ENCODE measurements around the gene TAF6L. TPM values are rescaled to one million over a fixed set of nuclear protein-coding genes. Genes with fewer than 3 reads are reported as not detected.
"Not testable (repeated sequence)": the region's sequence is repeated elsewhere in the genome, so short reads cannot be mapped to it uniquely, and the experiment has no call there.

The TAF6L gene

GRCh38 chr11:62816557-62816956, 45.4 kb downstream of the TAF6L start:
- peaks cover 28% of the 10 kb centered on the region for H3K36me3 ChIP-seq (ENCODE audit: insufficient read depth, low read length)

GRCh38 chr11:62817129-62817528, 45.9 kb downstream of the TAF6L start:
- no peaks in the 10 kb centered on the region for H3K4me1 ChIP-seq (ENCODE audit: control insufficient read depth, insufficient read depth, low read length)
- no peaks in the 10 kb centered on the region for H3K27me3 ChIP-seq (ENCODE audit: control insufficient read depth, insufficient read depth, low read length)
- H3K9me3 ChIP-seq (replicated peaks; ENCODE audit: low read length): no peaks in the 10 kb centered on the region
- peaks cover 29% of the 10 kb centered on the region for H3K36me3 ChIP-seq (ENCODE audit: insufficient read depth, low read length)
- H3K9ac ChIP-seq (ENCODE audit: low read depth, low read length): no peak overlapping the region
- H3K4me2 ChIP-seq (ENCODE audit: low read length): no peak overlapping the region
- H3K4me3 ChIP-seq (ENCODE audit: low read length): no peak overlapping the region

More at GRCh38 chr11:62816557-62816956, 45.4 kb downstream of the TAF6L start:
- Histone ChIP-seq H3K4me3 (ENCODE audit: low read length) (no peak overlapping the region), H3K9me3 (replicated peaks; ENCODE audit: low read length) (no peaks in the 10 kb centered on the region), H3K9ac (ENCODE audit: low read depth, low read length) (no peak overlapping the region), H3K27me3 (ENCODE audit: control insufficient read depth, insufficient read depth, low read length) (no peaks in the 10 kb centered on the region), H3K4me2 (ENCODE audit: low read length) (no peak overlapping the region), H3K4me1 (ENCODE audit: control insufficient read depth, insufficient read depth, low read length) (no peaks in the 10 kb centered on the region)

GRCh38 chr11:62823677-62824076, 52.5 kb downstream of the TAF6L start:
- H3K36me3 ChIP-seq (ENCODE audit: insufficient read depth, low read length): peaks cover 68% of the 10 kb centered on the region
- no peaks in the 10 kb centered on the region for H3K27me3 ChIP-seq (ENCODE audit: control insufficient read depth, insufficient read depth, low read length)
- H3K4me1 ChIP-seq (ENCODE audit: control insufficient read depth, insufficient read depth, low read length): no peaks in the 10 kb centered on the region
- no peak overlapping the region for H3K4me2 ChIP-seq (ENCODE audit: low read length)
- H3K9ac ChIP-seq (ENCODE audit: low read depth, low read length): no peak overlapping the region
- no peak overlapping the region for H3K4me3 ChIP-seq (ENCODE audit: low read length)
- H3K9me3 ChIP-seq (replicated peaks; ENCODE audit: low read length): no peaks in the 10 kb centered on the region

GRCh38 chr11:62828130-62828529, 56.9 kb downstream of the TAF6L start:
- not testable (repeated sequence) for H3K4me2 ChIP-seq (ENCODE audit: low read length); H3K9me3 ChIP-seq (replicated peaks; ENCODE audit: low read length); H3K4me3 ChIP-seq (ENCODE audit: low read length); H3K27me3 ChIP-seq (ENCODE audit: control insufficient read depth, insufficient read depth, low read length); H3K9ac ChIP-seq (ENCODE audit: low read depth, low read length)
- Histone ChIP-seq H3K4me1 (ENCODE audit: control insufficient read depth, insufficient read depth, low read length) (peaks cover 13% of the 10 kb centered on the region), H3K36me3 (ENCODE audit: insufficient read depth, low read length) (peaks cover 46% of the 10 kb centered on the region)

- Histone ChIP-seq H3K9ac (ENCODE audit: low read depth, low read length) (peak overlapping the region; percentile 95), H3K4me1 (ENCODE audit: control insufficient read depth, insufficient read depth, low read length) (peaks cover 20% of the 10 kb centered on the region), H3K9me3 (replicated peaks; ENCODE audit: low read length) (no peaks in the 10 kb centered on the region), H3K4me3 (ENCODE audit: low read length) (peak overlapping the region; percentile 94), H3K27me3 (ENCODE audit: control insufficient read depth, insufficient read depth, low read length) (no peaks in the 10 kb centered on the region), H3K36me3 (ENCODE audit: insufficient read depth, low read length) (peaks cover 40% of the 10 kb centered on the region), H3K4me2 (ENCODE audit: low read length) (peak overlapping the region; percentile 96)
Measured at GRCh38 chr11:62830904-62831519, 59.8 kb downstream of the TAF6L start.

GRCh38 chr11:62831520-62832335, 60.5 kb downstream of the TAF6L start, which contains the start of gene STX5:
STX5 (minus strand) TSS chr11:62832051; CDS start chr11:62831243, 808 bp downstream.
- H3K9ac ChIP-seq (ENCODE audit: low read depth, low read length): peak within 1 kb of the TSS; percentile 95
- peak within 1 kb of the TSS; percentile 100 for H3K4me2 ChIP-seq (ENCODE audit: low read length)
- peak within 1 kb of the TSS; percentile 94 for H3K4me3 ChIP-seq (ENCODE audit: low read length)
- no peaks in the 10 kb centered on the region for H3K9me3 ChIP-seq (replicated peaks; ENCODE audit: low read length)
- H3K36me3 ChIP-seq (ENCODE audit: insufficient read depth, low read length): peaks cover 45% of the 10 kb centered on the region
- peaks cover 20% of the 10 kb centered on the region for H3K4me1 ChIP-seq (ENCODE audit: control insufficient read depth, insufficient read depth, low read length)
- no peaks in the 10 kb centered on the region for H3K27me3 ChIP-seq (ENCODE audit: control insufficient read depth, insufficient read depth, low read length)

GRCh38 chr11:62832336-62833234, 61.4 kb downstream of the TAF6L start, which contains the start of gene TEX54:
TEX54 (minus strand) TSS chr11:62832841.
- peak within 1 kb of the TSS; percentile 100 for H3K4me2 ChIP-seq (ENCODE audit: low read length)
- H3K27me3 ChIP-seq (ENCODE audit: control insufficient read depth, insufficient read depth, low read length): no peaks in the 10 kb centered on the region
- peak within 1 kb of the TSS; percentile 95 for H3K9ac ChIP-seq (ENCODE audit: low read depth, low read length)
- H3K9me3 ChIP-seq (replicated peaks; ENCODE audit: low read length): no peaks in the 10 kb centered on the region
- H3K4me3 ChIP-seq (ENCODE audit: low read length): peak within 1 kb of the TSS; percentile 94
- H3K4me1 ChIP-seq (ENCODE audit: control insufficient read depth, insufficient read depth, low read length): peaks cover 20% of the 10 kb centered on the region
- peaks cover 37% of the 10 kb centered on the region for H3K36me3 ChIP-seq (ENCODE audit: insufficient read depth, low read length)

GRCh38 chr11:62835336-62835735, 64.1 kb downstream of the TAF6L start:
- no peaks in the 10 kb centered on the region for H3K27me3 ChIP-seq (ENCODE audit: control insufficient read depth, insufficient read depth, low read length)
- H3K36me3 ChIP-seq (ENCODE audit: insufficient read depth, low read length): peaks cover 29% of the 10 kb centered on the region
- H3K4me1 ChIP-seq (ENCODE audit: control insufficient read depth, insufficient read depth, low read length): peaks cover 16% of the 10 kb centered on the region
- H3K4me2 ChIP-seq (ENCODE audit: low read length): no peak overlapping the region
- H3K9me3 ChIP-seq (replicated peaks; ENCODE audit: low read length): no peaks in the 10 kb centered on the region
- no peak overlapping the region for H3K9ac ChIP-seq (ENCODE audit: low read depth, low read length)
- no peak overlapping the region for H3K4me3 ChIP-seq (ENCODE audit: low read length)

Small RNAs within 50 kb of the gene (small RNA-seq; reads per million reads assigned to genes)
- gene MIR6514: not detected
- not detected for gene RNU6-118P
